Activated CD8-positive, alpha-beta memory T cell treated with anti-CD3 and anti-CD28 coated beads, Interleukin-2, amount 50 U/mL, for 24 hours (primary cell): ENCODE data around the gene CACNG8.

Experiments used
- DNase-seq: peaks from one replicate; pipeline ENCODE4 v3.0.0-alpha.2; 2020; ENCODE audit errors: extremely low read depth

The CACNG8 gene

GRCh38 chr19:53992211-53992610, 29.5 kb downstream of the CACNG8 start:
- DNase-seq = no peak

DNA sequence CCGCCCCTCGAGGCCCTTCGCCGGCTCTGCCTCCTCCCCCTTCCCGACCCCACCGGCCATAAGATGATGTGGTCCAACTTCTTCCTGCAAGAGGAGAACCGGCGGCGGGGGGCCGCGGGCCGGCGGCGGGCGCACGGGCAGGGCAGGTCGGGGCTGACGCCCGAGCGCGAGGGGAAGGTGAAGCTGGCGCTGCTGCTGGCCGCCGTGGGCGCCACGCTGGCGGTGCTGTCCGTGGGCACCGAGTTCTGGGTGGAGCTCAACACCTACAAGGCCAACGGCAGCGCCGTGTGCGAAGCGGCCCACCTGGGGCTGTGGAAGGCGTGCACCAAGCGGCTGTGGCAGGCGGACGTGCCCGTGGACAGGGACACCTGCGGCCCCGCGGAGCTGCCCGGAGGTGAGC, 30.1 kb downstream of the CACNG8 start:
- no peak for DNase-seq

- no peak for DNase-seq
These were observed 30.7 kb downstream of the CACNG8 start for GRCh38 chr19:53993448-53993847.

GRCh38 chr19:53994811-53995210, 32.1 kb downstream of the CACNG8 start:
- DNase-seq = no peak

DNA sequence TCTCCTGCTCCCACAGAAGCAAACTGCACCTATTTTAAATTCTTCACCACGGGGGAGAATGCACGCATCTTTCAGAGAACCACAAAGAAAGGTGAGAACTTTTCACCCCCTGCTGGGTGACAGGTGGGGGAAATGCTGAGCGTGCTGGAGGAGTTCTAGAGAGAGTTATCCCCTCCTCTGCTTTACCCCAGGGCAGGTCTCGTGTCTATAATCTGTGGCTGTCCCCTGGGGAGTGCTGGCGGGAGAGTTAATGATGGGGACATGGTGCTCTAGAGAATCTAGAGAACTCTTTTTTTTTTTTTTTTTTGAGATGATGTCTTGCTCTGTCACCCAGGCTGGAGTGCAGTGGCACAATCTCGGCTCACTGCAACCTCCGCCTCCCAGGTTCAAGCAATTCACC, 35.5 kb downstream of the CACNG8 start:
- DNase-seq = no peak

GRCh38 chr19:53999694-54000093, 37.0 kb downstream of the CACNG8 start:
- no peak for DNase-seq

DNA sequence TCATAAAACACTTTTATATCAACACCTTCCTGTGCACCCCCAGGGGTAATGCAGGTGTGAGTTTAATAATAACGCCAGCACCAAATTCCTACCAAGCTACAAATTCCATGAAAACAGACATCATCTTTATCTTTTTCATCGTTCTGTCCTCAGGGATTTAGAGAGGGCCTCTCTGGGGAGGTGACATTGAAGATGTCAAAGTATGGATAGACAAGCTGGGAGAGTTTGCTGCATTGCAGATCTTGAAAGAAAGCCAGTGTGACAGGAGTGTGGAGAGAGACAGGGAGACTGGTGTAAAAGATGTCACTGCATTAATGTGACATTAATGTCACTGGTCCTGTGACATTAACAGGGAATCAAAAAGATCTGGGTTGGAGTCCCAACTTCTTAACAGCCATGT, 38.8 kb downstream of the CACNG8 start:
- no peak for DNase-seq

DNA sequence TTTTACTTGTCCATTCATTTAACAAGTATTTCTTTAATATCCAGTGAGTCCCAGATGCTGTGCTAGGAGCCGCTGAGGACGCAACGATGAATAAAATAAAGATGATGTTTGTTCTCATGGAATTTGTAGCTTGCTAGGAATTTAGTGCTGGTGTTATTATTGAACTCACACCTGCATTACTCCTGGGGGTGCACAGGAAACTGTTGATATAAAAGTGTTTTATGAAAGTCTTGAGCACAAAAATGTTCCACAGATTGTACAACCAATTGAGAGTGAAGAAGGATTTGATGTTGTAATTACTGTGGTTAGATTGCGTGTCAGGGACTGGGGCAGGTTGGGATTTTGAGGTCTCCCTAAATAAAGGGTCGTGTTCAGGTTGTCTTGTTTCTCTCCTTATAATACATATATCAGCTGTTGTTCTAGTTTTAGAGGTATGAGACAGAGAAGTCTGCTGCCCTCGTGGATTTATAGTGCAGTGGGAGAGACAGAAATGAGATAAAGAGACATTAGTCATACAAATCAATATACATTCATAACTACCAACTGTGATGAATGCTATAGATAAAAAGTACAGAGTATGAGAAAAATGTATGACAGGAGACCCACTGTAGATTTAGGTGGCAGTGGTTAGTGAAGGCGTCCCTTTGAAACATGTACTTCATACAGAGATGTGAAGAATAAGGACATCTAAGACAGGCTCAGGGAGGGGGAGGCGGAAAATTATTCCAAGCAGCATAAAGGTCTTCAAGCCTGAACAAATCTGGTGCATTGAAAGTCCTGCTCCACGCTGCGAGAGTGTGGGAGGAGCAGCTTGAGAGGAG, 40.0 kb downstream of the CACNG8 start:
- DNase-seq = no peak

- DNase-seq = no peak
These were observed 46.7 kb downstream of the CACNG8 start for GRCh38 chr19:54009440-54009839.

DNA sequence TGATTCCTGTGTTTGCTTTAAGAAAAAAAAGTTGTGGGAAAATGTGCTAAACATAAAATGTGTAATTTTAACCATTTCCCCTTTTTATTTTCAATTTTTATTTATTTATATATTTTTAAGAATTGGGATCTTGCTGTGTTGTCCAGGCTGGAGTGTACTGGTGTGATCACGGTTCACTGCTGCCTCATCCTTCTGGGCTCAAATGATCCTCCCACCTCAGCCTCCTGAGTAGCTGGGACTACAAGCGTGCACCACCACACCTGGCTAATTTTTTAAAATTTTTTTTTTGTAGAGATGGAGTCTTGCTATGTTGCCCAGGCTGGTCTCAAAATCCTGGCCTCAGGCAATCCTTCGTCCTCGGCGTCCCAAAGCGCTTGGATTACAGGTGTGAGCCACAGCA, 47.7 kb downstream of the CACNG8 start:
- DNase-seq = no peak

- no peak for DNase-seq
These were observed 48.9 kb downstream of the CACNG8 start for GRCh38 chr19:54011507-54012211.

DNA sequence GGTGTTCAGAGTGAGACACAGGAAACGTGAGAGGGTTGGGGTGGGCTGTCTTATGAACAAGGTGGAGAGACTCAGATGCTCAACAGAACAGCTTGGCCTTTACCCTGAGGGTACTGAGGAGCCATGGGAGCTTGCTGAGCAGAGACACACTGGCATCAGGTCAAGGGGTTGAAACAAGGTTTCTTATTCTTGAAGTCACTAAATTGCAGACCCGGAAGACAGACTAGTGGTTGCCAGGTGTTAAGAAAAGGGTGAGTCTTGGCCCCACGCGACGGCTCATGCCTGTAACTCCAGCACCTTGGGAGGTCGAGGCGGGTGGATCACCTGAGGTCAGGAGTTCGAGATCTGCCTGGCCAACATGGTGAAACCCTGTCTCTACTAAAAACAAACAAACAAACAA, 51.1 kb downstream of the CACNG8 start:
- no peak for DNase-seq

- DNase-seq = no peak
These were observed 52.3 kb downstream of the CACNG8 start for GRCh38 chr19:54014920-54015560.

- DNase-seq = no peak
These were observed 54.5 kb downstream of the CACNG8 start for GRCh38 chr19:54017261-54017660.

DNA sequence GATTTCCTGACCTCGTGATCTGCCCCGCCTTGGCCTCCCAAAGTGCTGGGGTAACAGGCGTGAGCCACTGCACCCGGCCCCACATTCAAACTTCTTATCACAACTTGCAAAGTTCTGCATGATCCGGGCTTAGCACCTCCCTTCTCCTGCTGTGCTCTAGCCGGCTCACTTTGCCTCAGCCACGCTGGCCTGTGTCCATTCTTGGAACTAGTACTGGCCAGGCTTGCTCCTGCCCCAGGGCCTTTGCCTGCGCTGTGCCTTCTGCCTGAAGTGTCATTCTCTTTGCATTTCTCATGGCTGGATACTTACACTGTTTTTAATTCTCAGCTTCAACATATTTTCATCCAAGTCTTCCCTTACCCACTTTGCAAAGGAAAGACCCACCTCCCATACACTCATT, 58.6 kb downstream of the CACNG8 start:
- DNase-seq = no peak

GRCh38 chr19:54021932-54022331, 59.2 kb downstream of the CACNG8 start:
- DNase-seq = no peak

GRCh38 chr19:54023191-54023590, 60.5 kb downstream of the CACNG8 start:
- no peak for DNase-seq

GRCh38 chr19:54024660-54025059, 61.9 kb downstream of the CACNG8 start:
- DNase-seq = no peak

- no peak for DNase-seq
These were observed 63.9 kb downstream of the CACNG8 start for GRCh38 chr19:54026656-54027055.

DNA sequence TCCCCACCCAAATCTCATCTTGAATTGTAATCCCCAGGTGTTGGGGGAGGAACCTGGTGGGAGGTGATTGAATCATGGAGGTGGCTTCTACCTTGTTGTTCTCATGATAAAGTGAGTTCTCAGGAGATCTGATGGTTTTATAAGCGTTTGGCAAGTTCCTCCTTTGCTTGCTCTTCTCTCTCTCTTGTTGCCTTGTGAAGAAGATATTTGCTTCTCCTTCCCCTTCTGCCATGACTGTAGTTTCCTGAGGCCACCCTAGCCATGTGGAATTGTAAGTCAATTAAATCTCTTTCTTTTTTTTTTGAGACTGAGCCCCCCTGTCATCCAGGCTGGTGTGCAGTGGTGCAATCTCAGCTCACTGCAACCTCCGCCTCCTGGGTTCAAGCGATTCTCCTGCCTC, 66.6 kb downstream of the CACNG8 start:
- no peak for DNase-seq

- DNase-seq = no peak
These were observed 67.3 kb downstream of the CACNG8 start for GRCh38 chr19:54029930-54030490.

- DNase-seq = no peak
These were observed 68.3 kb downstream of the CACNG8 start for GRCh38 chr19:54030895-54031586.
